Suppressor macrophage (primary cell): Measurements from ENCODE around the gene PLEKHA4.

Source experiments
- DNase-seq, 4 experiments: peaks; one replicate each; pipeline ENCODE4 v3.0.0-alpha.2; 2020 to 2022

Gene PLEKHA4

DNA sequence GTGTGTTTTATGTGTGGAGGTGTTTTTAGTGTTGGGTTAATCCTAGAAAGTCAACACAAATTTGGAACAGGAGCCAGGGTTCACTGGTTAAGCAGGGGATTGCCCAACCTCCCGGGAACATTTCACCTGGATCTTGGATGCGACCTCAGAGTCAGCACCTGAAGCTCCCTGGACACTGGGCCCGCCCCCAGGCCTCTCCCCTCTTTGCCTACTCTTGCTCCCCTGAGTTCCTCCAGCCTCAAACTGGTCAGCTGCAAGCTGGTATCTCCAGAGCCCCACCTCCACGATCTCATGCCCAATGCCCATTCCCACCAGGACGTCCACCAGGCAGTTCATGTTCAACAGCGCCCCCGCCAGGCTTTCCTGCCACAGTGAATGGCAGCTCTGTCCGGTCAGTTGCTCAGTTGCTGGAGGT is 41.8 kb downstream of the PLEKHA4 start:
- no peak for DNase-seq

DNA sequence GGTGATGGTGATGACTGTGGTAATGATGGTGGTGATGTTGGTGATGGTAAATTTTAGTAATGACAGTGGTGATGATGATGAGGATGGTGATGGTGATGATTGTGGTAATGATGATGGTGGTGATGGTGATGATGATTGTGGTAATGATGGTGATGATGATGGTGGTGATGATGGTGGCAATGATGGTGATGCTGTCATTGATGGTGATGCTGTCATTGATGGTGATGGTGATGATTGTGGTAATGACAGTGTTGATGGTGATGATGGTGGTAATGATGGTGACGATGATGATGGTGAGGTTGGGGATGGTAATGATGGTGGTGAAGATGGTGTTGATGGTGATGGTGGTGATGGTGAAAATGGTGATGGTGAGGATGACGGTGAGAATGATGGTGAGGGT is 45.9 kb downstream of the PLEKHA4 start:
- no peak for DNase-seq

DNA sequence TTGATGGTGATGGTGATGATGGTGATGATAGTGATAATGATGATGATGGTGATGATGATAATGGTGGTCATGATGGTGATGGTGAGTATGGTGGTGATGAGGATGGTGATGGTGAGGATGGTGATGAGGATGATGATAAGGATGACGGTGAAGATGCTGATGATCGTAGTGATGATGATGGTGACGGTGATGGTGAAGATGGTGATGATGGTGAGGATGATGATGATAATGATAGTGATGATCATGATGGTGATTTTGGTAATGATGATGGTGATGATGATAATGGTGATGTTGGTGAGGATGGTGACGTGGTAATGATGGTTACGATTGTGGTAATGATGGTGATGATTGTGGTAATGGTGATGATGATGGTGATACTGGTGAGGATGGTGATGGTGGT is 46.8 kb downstream of the PLEKHA4 start:
- DNase-seq: no peak

DNA sequence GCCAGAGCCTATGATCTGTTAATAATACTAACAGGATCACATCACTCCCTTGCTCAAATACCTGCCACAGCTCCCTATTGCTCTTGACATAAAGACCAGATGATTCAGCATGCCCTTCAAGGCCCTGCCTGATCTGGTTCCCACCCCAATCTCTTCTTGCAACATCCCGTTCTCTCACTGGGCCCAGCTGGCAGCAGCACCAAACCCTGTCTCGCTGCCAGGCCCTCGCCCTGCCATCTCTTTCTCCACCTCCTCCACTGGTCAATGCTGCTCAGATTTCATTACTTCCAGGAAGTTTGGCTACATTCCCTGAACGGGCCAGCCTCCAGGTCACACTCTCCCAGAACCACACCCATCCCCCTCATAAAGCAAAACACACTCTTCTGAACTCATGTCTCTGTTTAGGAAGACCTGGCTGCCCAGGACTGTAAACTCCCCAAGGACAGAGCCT is 49.0 kb downstream of the PLEKHA4 start:
- no peak for DNase-seq

DNA sequence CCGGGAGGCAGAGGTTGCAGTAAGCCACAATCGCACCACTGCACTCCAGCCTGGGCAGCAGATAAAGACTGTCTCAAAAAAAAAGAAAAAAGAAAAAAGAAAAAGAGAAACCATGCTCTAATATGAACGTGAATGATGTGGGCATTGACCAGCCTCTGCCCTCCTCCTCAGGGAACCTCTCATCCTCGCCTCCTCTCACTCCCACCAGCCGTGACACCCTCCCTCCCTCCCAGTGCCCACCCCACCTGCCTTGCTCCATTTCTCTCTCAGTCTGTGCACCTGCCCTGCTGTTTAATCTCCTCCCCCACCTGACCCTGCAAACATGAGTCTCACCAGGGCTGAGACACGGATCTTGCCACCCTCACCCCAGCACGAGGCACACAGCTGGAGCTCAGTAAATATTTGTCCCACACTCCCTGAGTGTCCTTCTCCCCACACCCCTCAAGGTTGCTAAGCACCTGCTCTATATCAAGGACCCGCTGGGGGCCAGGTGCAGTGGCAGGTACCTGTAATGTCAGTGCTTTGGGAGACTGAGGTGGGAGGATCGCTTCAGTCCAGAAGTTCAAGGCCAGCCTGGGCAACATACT is 50.1 kb downstream of the PLEKHA4 start:
- DNase-seq: no peak

DNA sequence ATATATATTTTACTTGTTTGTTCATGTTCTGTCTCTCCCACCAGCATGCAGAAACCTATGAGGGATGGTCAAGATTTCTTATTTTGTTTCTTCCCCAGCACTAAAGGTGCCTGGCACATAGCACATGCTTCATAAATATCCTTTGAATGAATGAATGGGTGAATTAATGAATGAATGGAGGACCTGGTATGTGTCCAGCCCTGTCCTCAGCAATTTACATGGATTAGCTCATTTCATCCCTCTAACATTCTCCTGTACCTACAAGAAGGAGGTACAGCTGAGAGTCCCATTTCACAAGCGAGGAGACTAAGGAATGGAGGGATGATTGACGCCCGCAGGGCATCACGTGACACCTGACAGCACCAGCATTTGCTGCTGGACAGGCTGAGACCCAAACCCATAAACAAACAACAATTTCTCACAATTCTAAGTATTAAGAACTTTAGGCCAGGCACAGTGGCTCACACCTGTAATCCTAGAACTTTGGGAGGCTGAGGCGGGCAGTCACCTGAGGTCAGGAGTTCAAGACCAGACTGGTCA is 50.8 kb downstream of the PLEKHA4 start:
- no peak for DNase-seq

DNA sequence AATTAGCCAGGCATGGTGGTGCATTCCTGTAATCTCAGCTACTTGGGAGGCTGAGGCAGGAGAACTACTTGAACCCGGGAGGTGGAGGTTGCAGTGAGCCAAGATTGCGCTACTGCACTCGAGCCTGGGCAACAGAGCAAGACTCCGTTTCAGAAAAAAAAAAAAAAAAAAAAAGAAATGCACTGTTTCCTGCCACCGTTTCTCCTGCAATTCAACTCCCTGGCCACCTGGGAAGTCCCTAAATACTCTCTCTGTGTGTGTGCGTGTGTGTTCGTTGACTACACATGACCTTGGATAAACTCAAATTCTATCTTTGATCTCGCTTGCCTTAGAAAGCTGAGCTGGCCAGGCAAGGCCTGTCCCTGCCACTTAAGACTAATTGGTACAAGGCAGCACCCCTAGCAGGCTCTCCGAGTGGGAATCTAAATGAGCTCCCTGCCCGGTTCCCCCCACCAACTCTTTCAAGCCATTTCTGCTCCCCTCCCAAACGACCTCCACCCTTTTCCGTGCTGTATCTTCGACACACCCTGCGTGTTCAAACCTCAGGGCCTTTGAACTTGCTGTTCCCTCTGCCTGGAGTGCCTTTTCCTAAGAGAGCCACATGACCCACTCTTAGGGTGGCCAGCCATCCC is 52.4 kb downstream of the PLEKHA4 start:
- DNase-seq: no peak

DNA sequence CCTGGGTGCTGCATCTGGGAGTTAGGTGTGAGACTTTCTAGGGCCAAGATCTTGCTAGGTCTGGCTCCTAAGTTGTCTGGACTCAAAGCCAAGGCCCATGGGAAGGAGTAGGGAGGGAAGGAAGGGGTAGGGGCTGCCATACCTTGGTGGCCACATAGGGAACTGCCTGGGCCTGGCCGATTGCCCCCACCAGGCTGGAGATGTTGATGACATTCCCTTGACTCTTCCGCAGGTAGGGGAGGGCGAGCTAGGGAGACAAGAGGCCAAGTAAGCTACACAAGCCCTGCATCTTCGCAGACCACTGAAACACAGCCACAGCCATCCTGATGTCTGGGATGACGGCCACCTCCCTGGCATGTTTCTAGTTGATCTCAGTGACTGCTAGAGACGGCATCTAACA is 53.5 kb downstream of the PLEKHA4 start:
- no peak for DNase-seq

DNA sequence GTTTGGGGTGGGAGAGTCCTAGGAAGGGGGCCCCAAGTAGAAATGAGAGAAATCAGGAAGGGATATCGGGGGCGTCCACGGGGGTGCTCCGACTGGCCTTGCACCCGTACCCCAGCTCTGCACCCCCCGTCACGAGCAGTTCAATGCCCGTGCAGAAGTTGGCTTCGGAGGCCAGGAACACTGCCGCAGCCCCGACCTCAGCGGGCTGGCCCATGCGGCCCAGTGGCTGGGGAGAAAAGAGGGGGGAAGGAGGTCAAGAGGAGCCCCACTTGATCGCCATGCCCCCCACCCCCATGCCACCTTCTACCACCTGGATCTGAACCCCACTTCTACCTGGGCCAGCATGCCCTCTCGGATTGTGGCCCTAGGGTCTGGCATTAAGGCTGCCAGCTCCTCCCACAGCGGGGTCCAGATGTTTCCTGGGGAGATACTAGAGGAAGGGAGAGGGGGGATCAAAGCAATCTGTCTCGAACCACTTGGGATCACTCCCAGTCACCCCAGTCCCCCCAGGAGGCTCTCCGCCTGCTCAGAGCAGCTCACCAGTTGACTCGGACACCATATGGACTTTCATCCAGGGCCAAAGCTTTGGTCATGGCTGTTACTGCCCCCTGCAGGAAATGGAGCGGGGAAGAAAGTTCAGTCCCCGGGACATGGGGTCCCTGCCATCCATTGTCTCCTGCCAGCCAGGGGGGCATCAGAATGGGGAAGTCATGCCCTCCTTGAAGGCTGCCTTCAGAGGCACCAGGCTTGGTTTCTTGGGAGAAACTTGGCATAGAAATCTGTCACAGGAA is 55.1 kb downstream of the PLEKHA4 start:
- DNase-seq: peak in 2 of 4 experiments; percentile 14 to 17

DNA sequence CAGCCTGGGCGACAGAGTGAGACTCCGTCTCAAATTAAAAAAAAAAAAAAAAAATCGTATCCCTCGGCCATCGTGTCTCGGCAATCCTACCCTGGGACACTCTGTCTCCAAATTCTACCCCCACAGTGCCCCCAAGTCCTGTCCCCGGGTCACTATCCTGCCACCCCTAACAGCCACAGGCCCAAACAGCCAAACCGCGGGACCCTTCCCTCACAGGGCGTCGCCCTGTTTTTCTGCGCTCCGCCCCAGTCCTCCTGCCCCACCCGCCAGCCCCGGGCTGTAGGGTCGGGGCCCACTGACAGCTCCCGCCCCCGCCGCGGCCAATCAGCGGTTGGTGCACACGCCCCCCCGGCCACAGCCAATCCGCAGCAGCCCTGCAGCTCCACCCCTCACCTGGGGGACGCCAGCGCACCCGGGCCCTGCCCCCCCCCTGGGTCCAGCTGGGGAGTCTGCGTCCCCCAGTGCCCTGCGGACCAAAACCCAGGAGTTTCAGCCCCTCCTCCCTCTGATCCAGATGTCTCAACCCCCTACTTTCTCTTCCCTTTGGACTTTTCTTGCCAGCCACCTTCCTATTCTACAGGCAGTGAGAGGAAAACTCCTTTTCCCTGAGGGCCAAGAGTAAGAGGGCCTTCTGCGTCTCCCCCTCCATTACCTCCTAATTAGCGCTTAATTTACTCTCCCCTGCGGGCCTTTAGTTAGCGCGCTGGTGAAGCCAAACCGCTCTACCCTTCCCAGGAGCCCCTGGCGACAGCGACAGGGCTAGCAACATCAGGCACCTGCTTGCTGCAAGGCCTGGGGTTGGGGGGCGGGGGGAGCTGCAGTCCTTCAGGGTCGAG is 56.1 kb downstream of the PLEKHA4 start:
- DNase-seq: peak; percentile 27 to 82 (median 58)

DNA sequence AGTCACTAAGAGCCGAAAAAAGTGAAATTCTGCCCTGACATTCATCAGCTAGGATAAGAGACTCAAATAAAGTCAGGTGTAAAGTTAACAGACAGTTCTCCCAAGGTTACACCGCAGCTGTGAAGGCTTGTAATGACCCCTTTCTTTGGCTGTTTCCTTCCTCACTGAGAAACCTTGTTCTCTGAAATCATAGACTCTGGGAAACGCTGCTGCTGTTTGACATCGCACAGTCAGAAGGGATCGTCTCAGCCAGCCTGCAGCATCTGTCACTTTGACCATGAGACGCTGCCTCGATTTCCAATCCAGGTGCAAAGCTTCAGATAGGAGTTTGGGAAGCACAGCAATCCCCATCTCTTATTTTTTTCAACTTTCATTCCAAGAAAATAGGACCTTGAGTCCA is 58.3 kb downstream of the PLEKHA4 start:
- peak in 1 of 4 experiments; percentile 14 for DNase-seq

DNA sequence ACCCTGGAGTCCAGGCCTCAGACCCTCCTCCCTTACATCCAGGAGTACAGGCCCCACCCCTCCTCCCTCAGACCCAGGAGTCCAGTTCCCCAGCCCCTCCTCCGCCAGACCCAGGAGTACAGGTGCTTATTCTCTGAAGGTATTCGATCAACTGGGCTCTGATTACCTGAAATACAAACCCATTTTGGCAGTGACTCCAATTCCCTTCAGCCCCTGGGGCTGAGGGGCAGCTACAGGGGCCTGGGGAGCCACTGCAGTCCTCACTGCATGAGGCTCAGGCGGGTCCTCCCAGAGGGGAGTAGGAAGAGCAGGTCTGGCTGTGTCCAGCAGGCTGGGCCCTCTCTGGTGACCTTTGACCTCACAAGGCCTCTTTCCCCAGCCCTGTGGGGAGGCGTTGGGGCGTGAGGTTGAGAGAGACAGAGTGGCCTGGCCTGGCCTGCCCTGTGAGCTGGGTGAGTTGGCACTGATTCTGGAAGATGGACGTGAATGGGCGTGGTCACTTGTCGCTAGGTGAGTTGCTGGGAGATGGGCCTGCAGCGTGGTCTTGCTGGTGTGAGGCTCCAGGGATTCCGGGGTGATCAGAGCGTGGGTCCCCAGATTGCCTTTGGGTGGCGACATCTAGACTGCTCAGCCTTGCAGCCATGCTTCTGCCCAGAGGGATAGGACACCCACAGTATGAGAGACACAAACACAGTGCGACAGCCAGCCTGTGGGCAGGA is 60.7 kb downstream of the PLEKHA4 start:
- peak in 1 of 4 experiments; percentile 19 for DNase-seq

DNA sequence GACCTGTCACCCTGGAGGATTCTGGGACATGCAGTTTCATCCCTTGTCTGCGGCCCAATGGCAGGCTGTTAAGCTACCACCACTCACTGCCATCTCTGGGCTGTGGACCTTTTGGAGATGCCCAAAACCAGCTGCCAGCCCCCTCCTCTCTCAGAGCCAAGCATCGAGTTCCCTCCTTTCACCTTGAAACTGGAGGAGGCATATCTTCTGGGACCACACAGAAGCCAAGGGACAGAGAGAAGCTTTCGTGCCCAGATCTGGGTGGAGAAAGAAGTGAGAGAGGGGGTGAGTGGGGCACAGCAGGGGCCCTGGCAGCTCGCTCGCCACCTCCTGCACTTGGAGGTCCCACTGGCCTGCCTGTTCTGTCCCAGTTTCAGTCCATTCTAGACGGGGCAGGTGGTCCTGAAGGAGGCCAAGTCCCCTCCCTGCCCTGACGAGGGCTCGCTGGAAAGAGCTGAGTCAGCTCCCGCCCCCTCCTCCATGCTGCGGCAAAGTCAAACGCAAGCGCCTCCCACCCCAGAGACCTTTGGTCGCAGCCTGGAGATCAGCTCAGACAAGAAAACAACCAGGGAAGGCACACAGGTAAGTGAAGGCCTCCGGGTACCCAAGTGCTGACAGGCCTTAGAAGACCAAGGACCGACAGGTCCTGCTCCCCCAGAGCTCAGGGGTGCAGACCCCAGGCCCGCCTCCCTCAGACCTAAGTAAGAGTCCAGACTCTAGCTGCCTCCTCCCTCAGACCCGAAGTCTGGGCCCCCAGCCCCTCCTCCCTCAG is 61.4 kb downstream of the PLEKHA4 start:
- DNase-seq: peak in 1 of 4 experiments; percentile 59

DNA sequence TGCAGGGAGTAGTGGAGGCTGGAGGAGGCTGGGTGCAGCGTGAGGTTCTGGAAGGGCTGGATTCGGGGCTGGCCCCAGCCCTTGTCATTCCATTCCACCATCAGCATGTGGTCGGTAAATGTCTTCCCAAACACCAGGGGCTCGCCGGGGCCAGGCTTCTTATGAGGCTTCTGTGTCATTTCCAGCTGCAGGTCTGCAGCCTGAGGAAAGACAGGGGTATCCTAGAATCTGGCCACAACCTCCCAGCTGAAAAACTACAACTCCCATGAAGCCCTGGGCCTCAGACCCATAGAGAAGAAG is 61.9 kb downstream of the PLEKHA4 start:
- DNase-seq: peak in 3 of 4 experiments; percentile 48 to 65 (median 52)

DNA sequence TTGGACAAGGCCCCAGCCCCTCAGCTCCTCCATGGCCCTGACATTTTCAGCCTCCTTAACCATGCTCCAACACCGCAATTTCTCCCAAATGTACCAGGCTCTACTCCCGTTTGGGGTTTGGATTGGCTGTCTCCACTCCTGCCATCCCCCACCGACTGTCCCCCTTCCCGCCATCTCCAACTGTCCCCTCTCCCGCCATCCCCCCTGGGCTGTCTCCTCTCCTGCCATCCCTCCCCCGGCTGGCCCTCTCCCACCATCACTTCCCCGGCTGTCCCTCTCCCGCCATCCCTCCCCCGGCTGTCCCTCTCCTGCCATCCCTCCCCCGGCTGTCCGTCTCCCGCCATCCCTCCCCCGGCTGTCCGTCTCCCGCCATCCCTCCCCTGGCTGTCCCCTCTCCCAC is 63.0 kb downstream of the PLEKHA4 start:
- DNase-seq: no peak

DNA sequence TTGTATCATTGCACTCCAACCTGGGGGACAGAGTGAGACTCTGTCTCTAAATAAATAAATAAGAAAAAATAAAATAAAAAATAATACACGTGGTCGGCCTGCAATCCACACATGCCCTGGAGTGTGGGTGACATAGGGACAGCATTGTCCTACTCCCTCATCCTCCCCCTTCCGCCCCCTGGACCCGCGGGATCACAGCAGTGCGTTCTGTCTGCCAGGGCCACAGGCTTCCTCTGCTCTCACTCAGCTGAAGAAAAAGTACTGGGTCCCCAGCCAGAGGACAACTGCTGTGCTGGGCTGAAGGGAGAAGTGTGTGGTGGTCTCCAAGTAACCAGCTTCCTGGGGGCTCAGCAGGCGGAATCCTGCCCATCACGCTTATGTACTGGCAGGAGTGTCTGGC is 63.9 kb downstream of the PLEKHA4 start:
- no peak for DNase-seq

DNA sequence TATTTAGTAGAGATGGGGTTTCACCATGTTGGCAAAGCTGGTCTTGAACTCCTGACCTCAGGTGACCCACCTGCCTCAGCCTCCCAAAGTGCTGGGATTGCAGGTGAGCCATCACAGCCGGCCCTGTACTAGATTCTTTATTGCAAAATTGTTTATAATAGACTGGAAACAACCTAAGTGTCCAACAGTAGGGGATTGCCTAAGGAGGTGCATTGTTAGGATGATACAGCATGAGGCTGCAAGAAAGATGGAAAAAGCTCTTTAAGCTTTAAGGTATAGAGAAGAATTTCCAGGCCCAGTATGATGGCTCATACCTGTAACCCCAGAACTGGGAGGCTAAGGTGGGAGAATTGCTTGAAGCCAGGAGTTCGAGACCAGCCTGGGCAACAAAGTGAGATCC is 65.8 kb downstream of the PLEKHA4 start:
- no peak for DNase-seq

DNA sequence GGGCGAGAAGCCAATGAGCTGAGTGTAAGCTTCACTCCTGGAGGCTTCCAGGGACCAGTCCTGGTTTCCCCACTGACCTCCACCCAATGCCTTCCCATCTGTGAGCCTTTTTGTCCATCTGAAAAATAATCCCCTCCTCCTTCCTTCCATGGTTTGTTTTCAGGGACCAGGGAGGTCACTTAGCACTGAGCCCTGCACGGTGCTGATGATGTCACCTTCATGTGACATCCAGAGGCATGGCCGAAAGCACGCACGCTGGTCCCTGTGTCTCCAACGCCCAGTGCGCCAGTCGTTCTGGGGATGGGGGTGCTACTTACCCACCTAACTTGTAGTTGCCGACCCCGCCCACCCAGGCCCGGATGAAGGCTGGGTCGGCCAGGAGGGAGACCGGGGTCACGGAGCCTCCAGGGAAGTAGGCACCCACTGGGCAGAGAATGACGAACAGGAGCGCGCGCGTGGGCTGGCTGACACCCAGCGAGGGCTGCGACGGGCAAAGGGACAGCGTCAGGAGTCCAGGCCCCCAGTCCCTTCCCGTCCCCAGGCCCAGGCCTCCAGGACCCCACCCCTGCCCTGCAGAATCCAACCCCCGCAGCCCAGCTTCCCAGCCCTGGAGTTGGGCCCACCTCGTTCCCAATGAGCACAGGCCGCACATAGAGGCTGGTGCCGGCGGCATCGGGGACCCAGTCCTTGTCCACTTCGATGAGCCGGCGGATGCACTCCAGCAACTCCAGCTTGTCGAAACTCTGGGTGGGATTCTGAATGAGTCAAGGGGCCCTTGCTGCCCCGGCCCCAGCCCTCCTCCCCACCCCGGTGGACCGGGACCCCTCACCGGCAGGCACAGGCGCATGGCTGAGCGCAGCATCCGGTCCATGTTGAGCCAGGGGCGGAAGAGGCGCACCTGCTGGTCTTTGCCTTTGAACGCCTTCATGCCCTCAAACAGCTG is 68.8 kb downstream of the PLEKHA4 start:
- DNase-seq: no peak

DNA sequence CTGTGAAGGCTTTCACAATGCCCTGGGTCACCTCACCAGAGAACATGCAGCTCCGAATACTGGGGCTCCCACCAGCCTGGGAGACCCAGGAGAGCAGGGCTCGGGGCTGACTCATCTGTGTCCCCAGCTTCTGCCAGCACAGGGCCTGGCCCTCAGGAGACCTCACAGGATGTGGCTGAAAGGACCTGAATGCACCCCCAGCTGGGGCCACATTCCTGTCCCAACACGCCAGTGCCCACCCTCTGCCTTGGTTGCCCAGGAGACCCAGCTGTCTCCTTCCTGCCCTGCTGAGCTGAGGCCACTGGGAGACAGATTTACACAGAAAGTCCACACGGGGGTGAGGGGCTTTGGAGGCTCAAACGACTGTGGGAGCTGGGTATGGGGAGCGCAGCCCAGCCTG is 69.5 kb downstream of the PLEKHA4 start:
- DNase-seq: no peak

DNA sequence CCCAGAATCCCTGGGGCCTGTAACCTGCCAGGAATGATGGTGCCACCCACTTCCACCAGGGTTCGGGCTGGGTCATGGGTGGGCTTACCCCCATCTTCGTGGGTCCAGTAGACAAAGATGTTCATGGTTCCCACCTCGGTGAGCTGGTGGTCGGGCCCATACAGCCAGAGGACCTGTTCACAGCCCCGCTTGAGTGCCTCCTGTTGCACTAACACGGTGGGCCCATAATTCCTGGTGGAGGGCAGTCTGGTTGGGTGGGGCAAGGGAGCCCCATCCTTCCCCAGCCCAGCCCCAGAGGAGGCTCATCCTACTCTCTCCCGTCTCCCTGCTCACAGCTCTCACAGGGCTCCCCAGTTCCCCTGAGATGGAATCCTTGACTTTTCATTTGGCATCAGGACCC is 71.3 kb downstream of the PLEKHA4 start:
- no peak for DNase-seq
